ENCODE results near the gene ZMIZ1.

The ZMIZ1 gene

GRCh38 chr10:79242620-79243152 lies 173.9 kb downstream of the ZMIZ1 start:
- DNase-seq (ENCODE audit: low read depth in 1 of 2, low spot score in 1 of 2) = peak in 1 of 2 donors; percentile 30

- DNase-seq (ENCODE audit: low read depth in 1 of 2, low spot score in 1 of 2) = peak in 1 of 2 donors; percentile 49
Measured at GRCh38 chr10:79243181-79244067, 174.7 kb downstream of the ZMIZ1 start.

GRCh38 chr10:79244068-79244442 lies 175.3 kb downstream of the ZMIZ1 start:
- no peak for DNase-seq (ENCODE audit: low read depth in 1 of 2, low spot score in 1 of 2)

GRCh38 chr10:79244841-79245504 lies 176.2 kb downstream of the ZMIZ1 start:
- DNase-seq (ENCODE audit: low read depth in 1 of 2, low spot score in 1 of 2) = no peak

- DNase-seq (ENCODE audit: low read depth in 1 of 2, low spot score in 1 of 2) = no peak
Measured at GRCh38 chr10:79245539-79246208, 176.9 kb downstream of the ZMIZ1 start.

- DNase-seq (ENCODE audit: low read depth in 1 of 2, low spot score in 1 of 2) = no peak
Measured at GRCh38 chr10:79246209-79246581, 177.4 kb downstream of the ZMIZ1 start.

GRCh38 chr10:79246606-79247275 lies 178.0 kb downstream of the ZMIZ1 start:
- DNase-seq (ENCODE audit: low read depth in 1 of 2, low spot score in 1 of 2) = no peak

GRCh38 chr10:79247373-79248137 lies 178.8 kb downstream of the ZMIZ1 start:
- DNase-seq (ENCODE audit: low read depth in 1 of 2, low spot score in 1 of 2) = no peak

- DNase-seq (ENCODE audit: low read depth in 1 of 2, low spot score in 1 of 2) = no peak
Measured at GRCh38 chr10:79248341-79249185, 179.8 kb downstream of the ZMIZ1 start.

GRCh38 chr10:79249186-79250121 lies 180.7 kb downstream of the ZMIZ1 start:
- no peak for DNase-seq (ENCODE audit: low read depth in 1 of 2, low spot score in 1 of 2)

- no peak for DNase-seq (ENCODE audit: low read depth in 1 of 2, low spot score in 1 of 2)
Measured at GRCh38 chr10:79250259-79250658, 181.5 kb downstream of the ZMIZ1 start.

- no peak for DNase-seq (ENCODE audit: low read depth in 1 of 2, low spot score in 1 of 2)
Measured at GRCh38 chr10:79252450-79252849, 183.7 kb downstream of the ZMIZ1 start.

GRCh38 chr10:79252971-79253370 lies 184.2 kb downstream of the ZMIZ1 start:
- DNase-seq (ENCODE audit: low read depth in 1 of 2, low spot score in 1 of 2) = no peak

- DNase-seq (ENCODE audit: low read depth in 1 of 2, low spot score in 1 of 2) = no peak
Measured at GRCh38 chr10:79253704-79254103, 184.9 kb downstream of the ZMIZ1 start.

GRCh38 chr10:79254333-79255006 lies 185.7 kb downstream of the ZMIZ1 start:
- DNase-seq (ENCODE audit: low read depth in 1 of 2, low spot score in 1 of 2) = no peak

GRCh38 chr10:79255007-79255507 lies 186.3 kb downstream of the ZMIZ1 start:
- no peak for DNase-seq (ENCODE audit: low read depth in 1 of 2, low spot score in 1 of 2)

GRCh38 chr10:79256264-79256806 lies 187.6 kb downstream of the ZMIZ1 start:
- no peak for DNase-seq (ENCODE audit: low read depth in 1 of 2, low spot score in 1 of 2)
